HG03558 (cell line): Measurements from ENCODE around the gene OBP2B.

ENCODE experiments used
- ATAC-seq: cut with Tn5 transposase; IDR thresholded peaks from one replicate; pipeline ENCODE4 v1.9.1; 2021; ENCODE audit warnings: moderate number of reproducible peaks; ENCODE audit not compliant: unreplicated experiment; ENCODE audit errors: extremely low read depth

The OBP2B gene

DNA sequence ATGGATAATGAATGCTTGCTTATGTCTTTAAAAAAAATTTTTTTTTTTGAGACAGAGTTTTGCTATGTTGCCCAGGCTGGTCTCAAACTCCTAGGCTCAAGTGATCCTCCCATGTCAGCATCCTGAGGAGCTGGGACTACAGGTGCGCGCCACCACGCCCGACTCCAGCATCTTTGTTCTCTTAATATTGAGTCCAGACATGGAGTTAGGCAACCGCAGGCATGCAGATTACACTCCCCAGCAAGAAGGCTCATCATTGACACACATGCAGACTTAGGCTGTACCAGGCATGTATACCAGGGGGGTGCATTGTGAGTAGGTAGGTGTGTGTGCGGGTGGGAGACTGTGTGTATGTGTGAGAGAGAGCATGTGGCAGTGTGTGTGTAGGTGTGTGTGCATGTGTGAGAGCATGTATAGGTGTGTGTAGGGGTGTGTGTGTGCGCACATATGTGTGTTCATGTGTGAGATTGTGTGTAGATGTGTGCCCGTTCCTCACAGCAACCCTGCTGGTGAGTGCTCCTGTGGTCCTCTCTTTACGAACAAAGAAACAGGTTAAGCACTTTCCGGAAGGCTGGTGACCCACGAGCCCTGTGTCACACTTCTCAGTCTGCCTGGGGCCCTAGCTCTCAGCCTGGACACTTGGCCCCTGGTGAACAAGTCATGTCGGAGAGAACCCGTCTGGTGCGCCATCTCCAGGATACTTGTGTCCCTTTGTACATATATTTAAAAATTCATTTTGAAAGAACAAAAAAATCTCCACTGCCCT, 6.2 kb downstream of the OBP2B start:
- no peak for ATAC-seq

DNA sequence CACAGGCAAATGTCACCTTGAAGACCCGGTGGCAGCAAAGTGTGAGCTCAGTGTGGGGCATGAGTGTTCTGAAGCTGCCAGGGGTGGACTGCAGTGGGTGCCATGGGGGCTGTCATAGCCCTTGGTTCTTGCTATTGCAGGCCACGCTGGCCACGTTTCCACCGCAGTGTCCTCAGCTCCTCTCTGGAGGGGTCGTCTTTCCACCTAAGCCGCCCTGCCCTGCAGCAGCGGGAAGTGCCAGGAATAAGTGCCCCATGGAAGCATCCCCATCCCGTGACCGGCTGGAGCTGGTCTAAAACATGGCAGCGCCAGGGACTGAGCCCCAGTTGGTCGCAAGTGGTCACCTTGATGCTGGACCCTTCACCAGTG, 6.9 kb downstream of the OBP2B start:
- no peak for ATAC-seq

DNA sequence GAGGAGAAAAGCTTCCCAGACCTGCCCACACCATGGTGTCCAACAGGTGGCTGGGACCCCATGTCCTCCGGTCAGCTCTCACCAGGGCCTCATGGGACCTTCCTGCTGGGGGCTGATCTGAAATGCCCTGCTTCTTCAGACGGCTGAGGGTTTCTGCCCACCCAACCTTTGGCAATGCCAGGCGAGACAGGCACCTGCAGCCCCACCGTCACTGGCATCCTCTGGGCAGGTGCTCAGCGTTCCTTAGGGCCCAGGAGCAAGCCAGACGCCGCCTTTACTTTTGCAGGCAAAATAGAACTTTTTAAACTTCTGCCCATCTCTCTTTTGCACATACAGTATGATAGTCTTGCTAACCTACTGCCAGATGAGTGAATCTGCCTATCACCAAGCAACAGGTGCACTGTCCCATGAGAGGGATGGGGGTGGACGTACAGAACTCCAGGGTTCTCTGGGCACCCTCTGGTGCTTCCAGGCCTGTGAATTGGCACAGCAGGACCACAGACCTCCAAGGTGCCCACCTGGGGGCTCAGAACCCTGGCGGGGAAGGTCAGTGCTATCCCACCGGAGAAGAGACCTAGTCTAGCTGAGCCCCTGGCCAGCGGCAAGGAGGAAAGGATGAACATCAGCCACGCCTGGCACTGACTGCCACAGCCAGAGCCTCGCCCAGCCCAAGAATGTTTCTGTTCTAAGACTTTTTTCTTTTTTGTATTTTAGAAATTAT, 7.5 kb downstream of the OBP2B start:
- no peak for ATAC-seq

DNA sequence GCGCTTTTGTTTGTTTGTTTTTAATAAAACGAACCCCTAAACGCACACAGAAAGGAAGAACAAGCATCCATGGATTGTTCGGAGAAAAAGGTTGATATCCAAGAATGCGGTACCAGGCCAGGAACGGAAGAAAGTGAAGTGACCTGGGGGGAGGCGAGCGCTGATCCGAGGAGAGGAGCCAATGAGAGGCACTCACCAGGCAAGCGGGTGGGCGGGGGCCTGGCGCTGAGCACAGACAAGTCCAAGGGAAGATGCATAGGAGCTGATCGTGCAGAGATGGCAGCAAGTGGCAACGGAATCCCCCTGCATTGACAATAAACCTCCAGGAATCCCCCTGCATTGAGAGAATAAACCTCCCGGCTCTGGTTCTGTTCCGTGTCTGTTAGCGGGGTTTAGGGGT, 8.4 kb downstream of the OBP2B start:
- ATAC-seq: no peak

DNA sequence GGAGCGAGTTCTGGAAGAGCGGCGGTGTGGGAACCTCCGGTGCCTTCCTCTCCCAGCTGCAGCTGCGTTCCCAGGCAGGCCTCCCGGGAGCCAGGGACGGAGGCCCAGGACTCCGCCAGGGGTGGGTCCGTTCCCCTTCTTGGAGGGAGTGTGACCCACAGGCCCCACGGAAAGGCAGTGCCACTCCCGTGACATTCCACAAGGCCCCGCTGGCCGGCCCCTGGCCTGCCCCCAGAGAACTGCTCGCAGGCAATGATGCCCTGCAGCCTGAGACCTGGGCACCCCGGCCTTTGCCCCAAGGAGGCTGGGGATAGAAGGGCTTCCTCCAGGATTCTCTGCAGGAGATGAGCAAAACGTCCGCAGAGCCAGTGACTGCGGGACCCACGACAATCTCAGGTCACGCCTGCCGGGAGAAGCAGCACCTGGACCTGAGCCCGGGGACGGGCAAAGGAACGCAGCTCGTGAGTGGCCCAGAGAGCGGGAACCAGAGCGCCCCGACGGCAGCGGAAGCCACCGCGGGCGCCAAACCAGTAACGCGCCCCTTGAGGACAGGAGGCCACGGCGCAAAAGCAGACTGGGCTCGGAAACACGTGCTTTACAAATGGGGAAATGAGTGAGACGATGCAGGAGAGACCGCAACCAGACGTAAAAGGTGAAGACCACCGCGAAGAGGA, 9.3 kb downstream of the OBP2B start:
- no peak for ATAC-seq

DNA sequence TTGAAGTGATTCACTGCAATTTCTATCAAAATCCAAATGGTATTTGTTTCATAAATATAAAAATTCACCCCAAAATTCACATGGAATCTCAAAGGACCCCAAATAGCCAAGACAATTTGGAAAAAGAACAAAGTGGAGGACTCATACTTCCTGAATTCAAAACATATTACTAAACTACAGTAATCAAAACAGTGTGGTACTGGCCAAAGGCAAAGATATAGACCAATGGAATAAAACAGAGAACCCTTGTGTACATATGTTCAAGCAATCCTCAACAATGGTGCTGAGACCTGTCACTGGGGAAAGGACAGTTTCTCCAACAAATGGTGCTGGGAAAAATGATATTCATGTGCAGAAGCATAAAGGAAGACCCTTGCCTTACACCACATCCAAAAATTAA, 14.0 kb downstream of the OBP2B start:
- no peak for ATAC-seq

DNA sequence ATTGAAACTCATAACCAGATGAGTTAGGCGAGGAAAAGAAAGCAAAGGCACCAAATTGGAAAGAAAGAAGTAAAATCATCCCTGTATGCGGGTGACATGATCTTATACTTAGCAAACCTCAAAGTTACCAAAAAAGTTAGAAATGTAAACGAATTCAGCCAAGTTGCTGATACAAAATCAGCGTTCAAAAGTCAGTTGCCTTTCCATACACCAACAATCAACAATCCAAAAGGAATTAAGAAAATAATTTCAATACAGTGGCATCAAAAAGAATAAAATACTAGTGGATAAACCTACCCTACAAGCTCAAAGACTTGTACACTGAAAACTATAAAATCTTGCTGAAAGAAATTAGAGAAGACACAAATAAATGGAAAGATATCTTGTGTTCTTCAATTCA, 14.5 kb downstream of the OBP2B start:
- no peak for ATAC-seq

DNA sequence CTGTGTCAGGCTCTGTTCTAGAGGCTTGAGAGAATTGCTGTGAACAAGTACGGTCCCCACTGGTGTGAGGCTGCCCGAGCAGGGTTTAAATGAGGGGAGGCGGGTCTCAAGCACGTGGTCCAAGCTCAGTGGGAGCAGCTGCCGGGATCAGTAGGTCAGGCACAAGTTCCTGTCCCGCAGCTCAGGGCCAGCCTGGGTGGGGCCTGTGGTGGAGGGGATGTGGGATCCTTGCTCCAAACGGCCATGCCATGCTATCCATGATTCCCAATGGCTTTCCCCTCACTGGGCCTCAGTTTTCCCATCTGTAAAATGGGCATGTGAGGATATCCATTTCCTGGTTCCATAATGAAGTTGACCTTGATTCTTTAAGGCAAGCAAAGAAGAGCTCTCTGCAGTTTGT, 17.1 kb downstream of the OBP2B start:
- ATAC-seq: no peak

DNA sequence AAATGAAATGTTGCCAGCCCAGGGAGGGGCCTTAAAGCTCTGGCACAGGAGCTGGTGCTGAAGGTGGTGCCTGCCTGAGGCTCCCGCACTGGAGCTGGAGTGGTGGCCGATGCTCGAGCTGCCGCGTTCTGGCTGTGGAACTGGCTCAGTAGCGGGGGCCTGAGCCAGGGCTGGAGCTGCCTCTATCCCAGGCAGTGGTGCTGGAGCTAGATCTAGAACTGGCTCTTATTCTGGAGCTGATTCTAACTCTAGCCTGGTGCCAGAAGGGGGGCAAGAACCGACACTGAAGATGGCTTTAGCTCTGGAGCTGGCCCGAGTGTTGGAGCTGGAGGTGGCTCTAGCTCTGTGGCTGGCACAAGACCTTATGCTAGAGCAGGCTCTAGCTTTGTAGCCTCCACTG, 19.2 kb downstream of the OBP2B start:
- ATAC-seq: no peak

DNA sequence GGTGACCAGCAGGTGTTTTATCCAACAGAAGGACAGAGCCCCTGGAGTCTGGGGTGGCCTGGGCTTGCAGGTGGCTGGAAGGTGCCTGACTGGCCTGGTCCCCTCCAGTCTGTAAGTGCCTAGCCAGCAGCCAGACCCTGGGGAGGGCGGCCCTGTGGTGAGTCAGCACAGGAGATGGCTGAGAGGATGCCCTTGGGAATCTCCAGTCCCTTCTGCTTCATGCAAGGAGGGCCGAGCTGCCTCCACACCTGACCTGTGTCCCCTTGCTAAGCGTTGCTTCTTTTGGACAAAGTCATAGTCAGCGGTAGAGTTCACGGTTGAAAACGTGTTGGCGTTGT, 20.2 kb downstream of the OBP2B start:
- ATAC-seq: no peak

DNA sequence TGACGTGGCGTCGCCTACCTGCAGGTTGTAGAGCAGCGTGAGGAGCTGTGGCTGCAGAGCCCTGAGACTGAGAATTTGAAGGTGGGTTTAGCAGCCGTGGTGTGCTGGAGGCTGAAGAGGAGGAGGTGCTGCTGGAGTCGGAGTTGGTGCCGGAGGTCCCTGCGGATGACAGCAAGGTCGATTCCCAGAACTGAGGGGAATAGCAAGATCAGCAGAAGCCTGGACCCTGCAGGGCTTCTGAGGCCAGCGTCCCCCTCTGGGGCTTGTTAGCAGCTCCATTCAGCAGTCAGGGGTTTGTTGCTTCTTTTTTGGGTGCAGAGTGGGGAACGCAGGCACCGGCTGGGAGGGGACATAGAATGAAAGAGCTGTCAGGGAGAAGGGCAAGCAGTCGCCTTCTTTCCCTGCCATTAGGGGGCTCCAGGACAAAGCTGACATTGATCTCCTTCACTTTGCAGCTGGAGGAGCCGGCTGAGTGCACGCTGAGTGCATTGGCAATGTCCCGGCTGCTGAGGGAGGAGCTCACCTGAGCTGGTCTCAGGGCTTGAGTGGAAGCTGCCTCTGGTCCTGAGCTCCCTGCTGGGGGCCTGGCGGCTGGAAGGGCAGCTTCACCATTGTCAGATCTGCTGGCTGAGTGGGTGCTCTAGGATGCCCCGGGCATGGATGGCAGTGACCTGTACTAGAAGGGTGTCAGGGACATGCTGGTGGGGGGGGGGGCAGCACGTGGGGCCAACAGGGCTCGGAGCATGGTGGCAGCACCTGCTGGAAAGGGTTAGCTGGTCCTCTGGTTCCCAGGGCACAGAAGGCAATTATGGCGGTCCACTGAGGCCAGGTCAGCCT, 20.8 kb downstream of the OBP2B start:
- ATAC-seq: no peak

DNA sequence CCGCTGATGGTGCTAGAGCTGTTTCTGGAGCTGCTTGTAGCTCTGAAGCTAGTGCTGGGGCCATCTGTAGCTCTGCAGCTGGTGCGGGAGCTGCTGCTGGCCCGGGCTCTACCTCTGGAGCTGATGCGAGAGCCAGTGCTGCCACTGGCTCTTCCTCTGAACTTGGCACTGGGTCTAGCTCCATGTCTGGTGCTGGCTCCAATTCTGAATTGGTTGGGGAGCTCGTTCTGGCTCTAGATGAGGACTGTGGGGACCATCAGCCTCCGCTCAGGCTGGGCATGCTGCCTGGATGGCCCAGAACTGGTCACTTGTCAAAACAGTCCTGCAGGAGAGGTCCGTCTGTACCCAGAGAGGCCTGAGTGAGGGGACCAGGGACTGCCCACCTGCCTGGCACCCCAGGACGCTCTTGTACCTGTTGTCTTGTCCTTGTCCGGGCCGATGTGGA, 21.5 kb downstream of the OBP2B start:
- ATAC-seq: no peak

DNA sequence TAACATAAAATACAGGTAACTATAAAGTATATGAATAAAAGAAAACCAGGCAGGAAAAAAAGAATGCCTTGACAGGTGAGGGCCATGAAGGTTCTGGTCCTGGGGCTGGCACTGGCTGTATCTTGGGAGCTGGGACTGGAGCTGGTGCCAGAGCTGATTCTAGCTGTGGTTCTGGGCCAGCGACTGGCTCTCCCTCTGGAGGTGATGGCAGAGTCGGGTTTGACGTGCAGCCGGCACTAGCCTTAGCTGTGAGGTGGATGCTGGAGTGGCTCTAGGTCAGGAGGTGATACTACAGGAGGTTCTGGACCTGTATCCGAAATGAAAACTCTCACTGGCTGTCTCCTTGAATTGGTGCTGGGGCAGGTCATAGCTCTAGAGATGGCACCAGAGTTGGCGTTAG, 22.3 kb downstream of the OBP2B start:
- ATAC-seq: no peak

DNA sequence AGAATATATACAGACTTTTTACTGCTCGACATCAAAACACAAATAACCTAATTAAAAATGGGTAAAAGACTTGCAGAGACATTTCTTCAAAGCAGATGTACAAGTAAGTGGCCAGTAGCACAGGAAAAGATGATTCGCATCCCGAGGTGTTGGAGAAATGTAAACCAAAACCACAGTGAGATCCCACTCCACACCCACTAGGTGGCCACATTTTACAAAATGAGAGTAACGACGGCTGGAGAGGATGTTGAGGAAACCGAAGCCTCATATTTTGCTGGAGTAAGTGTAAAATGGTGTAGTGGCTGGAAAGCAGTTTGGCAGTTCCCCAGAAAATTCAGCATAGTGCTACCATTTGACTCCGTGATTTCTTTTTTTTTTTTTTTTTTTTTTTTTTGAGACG, 24.1 kb downstream of the OBP2B start:
- ATAC-seq: no peak

DNA sequence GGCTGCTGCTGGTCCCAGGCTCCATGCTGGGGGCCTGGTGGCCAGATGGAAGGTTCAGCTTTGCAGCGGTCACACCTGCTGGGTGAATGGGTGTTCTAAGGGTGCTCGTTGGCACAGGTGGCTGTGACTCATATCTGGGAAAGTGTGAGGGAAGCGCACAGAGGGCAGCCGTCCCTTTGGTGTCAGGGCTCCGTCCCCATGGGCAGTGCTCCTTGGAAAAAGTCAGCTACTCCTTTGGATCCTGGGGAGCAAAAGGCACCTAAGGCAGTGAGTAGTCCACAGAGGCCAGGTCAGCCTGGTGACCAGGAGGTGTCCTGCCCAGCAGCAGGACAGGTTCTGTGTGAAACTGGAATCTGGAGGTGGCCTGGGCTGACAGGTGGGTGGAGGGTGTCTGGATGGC, 26.9 kb downstream of the OBP2B start:
- no peak for ATAC-seq

DNA sequence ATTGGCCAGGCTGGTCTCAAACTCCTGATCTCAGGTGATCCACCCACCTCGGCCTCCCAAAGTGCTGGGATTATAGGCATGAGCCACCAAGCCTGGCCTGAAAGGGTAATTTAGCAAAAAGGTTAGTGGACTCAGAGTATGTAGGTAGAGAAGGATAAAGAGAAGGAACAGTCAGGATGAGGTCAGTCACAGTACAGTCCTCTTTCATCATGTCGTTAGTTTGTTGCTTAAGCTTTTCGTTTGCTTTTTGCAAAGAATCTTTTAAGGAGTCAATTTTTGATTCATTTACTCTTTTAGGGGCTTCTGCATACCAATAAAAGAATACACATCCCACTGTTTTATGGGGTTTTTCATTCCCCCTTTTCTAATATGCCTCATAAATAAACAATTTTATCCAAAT, 27.5 kb downstream of the OBP2B start:
- ATAC-seq: no peak

DNA sequence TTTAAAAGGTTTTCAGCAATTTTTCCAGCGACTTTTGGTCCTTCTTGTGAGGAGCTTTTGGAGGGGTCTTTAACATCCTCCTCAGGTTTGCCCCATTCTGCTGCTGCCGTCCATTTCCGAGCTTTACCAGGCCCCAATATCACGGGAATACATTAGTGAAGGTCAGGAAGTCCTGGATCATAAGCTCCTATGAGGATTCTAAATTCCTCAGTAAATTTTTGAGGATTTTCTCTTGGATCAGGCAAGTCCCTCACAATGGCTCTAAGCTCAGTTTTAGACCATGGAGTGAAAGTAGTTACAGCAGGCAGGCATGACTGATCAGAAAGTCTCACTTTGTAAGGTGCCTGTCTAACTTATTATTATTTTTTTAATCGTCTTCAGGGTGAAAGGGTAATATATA, 28.1 kb downstream of the OBP2B start:
- no peak for ATAC-seq

DNA sequence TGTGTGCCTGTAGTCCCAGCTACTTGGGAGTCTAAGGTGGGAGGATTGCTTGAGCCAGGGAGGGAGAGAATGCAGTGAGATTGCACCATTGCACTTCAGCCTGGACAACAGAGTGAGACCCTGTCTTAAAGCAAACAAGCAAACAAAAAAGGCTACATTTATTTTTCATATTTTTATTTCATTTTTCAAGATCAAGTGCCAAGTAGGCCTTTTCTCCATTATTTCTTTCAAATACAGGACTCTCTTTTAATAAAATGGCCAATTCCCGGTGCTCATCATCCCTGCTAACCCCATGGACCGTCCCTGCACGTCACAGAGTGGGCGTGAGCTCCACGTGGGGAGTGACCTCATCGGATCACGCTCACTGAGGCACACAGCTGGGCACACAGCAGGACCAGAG, 36.0 kb downstream of the OBP2B start:
- no peak for ATAC-seq

DNA sequence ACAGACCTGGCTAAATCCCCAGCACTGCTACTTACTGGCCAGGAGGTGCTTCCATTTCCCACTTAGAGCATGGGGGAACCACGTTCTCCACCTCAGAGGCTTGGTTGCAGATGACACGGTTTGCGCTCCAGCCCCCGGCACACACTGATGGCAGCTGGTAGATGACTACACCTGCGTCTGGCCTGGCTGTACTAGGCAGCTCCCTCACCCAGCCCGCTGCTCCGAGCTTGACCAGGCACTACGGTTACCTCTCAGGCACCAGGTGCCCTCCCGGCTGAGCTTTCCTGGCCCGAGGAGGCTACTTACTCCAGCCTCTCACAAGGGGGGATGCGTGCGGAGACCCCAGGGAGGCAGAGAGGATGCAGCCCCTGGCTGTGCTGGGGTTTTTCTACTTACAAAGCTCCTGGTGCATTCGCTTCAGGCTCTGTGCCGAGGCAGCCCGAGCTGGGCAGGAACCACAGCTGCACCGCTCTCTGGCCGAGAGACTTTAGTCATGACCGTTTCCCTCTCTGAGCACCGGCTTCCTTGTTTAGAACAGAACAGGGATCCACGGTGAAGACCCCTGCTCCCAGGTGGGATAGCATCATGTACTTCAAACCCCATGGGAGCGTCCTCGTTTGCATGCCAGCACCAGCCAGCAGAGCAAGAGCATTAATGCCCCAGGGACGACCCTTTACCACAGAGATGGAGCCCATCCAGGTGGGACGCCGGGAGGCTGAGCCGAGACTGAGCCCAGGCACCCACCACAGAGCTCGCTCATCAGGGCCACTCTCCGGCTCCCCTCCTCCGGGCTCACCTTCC, 37.7 kb downstream of the OBP2B start:
- no peak for ATAC-seq

DNA sequence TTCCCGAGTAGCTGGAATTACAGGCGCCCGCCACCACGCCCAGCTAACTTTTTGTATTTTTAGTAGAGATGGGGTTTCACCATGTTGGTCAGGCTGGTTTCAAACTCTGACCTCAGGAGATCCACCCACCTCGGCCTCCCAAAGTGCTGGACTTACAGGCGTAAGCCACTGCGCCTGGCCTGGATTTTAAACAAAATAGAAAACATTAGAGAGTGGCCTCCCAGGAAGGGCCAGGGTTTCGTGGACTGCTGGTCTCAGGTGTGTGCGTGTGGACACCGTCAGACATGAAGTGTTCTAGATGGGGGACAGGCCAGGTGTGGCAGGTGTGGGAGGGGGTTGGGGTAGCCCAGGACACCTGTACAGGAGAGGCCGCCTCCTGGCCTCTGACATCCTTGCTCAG, 38.3 kb downstream of the OBP2B start:
- no peak for ATAC-seq
